GM18505 (cell line): Measurements from ENCODE around the gene GFOD1.

Experiments
- ATAC-seq: cut with Tn5 transposase; IDR thresholded peaks from one replicate; pipeline ENCODE4 v1.9.1; 2021; ENCODE audit not compliant: unreplicated experiment
- POLR2A ChIP-seq: IDR thresholded peaks from 4 replicates; pipeline ENCODE4 v1.6.1; 2011; ENCODE audit warnings: borderline replicate concordance; ENCODE audit not compliant: insufficient read depth, insufficient read length; ENCODE audit errors: extremely low read depth

GFOD1 gene

DNA sequence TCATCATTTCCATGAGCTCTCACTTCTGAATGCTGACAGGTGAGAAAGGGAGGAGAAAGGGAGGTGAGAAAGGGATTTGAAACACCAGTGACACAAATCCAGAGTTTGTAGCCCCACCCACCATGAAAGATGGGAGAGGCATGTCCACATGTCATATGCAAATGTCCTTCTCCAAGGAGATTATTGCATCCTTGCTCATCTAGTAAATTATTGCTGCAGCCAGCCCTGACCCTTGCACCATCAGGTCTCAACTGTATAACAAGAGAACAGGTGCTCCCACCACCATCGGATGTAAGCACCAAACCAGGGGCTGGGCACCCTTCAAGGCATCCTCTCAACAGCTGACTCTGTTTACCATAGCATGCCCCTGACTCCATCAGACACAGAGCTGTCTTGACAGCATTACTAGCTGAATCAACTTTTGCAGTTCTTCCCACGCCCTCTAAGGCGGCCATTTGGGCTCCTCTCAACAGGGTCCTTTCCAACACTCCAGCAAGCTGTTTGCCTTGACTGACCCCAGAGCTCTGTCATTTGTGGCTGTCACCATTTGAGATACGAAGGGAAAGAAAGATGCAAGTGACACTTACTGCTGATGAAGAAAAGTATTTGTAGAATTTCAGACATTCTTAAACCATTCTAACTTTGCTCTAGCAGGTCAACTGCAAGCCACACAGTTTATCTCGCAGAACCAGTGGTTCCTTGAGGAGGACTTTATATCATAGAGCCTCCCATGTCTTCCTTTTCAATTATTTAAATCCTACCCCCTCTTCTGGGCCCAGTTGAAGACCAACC, 14.2 kb downstream of the GFOD1 start:
- ATAC-seq = no peak
- no peak for TF ChIP-seq POLR2A

- no peak for TF ChIP-seq POLR2A
- ATAC-seq = no peak
Measured at GRCh38 chr6:13472099-13472498, 15.3 kb downstream of the GFOD1 start.

DNA sequence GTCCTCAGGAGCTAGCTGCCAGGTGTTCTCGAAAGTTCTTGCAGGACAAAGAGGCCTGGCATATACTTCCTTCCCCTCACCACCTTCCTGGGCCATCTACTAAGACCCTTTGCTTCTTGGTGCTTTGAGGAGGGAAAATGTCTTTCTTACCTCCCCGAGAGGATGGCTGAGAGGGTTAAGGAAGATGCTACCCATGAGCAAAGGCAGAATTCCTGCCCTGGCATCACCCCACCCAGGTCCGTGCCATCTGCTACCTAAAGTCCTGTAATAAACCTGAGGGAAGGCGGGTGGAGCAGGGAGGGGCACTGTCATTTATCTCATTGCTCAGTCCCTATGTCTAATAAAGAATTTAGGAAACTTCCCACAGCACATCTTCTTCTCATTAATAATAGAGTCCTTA, 16.2 kb downstream of the GFOD1 start:
- no peak for TF ChIP-seq POLR2A
- no peak for ATAC-seq

- no peak for TF ChIP-seq POLR2A
- no peak for ATAC-seq
Measured at GRCh38 chr6:13470238-13471140, 16.9 kb downstream of the GFOD1 start.

DNA sequence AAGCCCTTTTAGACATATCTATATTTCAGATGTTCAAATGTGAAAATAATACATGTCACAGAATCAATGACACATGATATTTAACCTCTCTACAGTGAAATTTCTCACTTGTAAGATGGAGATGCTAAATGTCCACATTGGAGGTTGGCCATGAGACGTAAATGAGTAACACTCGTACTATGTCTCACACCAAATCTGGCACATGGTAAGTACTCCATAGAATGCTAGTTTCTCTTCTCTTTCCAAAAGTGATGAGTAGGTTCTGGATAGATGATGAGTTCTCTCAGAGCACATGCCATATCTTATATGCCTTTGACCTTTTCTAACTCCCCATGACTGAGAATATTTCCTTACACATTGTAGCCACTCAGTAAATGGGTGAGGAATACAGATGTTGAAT, 17.7 kb downstream of the GFOD1 start:
- no peak for ATAC-seq

GRCh38 chr6:13468839-13469238, 18.6 kb downstream of the GFOD1 start:
- no peak for ATAC-seq
- no peak for TF ChIP-seq POLR2A

More for the DNA sequence above, 17.7 kb downstream of the GFOD1 start:
- no peak for TF ChIP-seq POLR2A

GRCh38 chr6:13467216-13467600, 20.2 kb downstream of the GFOD1 start:
- TF ChIP-seq POLR2A = no peak
- no peak for ATAC-seq

DNA sequence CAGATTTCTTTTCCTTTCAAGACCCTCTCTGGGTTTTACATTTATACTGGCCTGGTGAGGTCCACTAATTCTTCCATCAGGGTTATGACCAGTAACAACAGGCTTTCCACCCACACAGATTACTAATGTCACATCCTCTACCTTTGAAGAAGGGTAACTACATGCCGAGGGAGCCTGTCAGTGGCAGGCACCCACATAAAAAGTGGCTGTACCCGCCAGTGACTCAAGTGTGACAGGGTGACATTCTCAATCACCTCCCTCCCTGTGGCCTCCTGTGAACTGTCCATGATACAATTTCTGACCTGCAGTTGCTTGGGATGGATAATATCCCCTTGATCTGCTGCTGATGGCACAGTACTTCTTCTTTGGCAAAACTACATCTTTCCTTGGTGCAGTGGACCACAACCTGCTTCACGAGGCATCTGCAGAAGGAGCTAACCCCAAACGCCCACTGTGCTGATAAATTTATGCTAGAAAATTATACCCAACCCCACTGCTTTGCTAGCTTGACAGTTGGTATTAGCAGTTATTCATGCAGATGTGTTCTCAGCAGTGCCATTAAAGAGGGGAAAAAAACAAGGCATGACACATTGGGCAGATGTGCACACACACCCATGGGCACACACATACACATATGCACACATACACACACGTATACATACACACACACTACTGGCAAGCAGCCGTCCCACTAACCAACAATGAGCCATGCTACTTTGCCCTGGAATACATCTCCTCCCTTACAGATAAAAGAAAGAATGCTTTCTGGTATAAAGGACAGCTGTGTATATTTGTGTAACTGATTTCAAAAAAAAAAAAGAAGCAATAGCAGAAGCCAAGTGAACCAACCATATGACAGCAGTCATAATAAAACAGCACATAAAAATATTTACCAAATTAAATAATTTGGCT, 20.8 kb downstream of the GFOD1 start:
- peak; percentile 44 for ATAC-seq
- no peak for TF ChIP-seq POLR2A

DNA sequence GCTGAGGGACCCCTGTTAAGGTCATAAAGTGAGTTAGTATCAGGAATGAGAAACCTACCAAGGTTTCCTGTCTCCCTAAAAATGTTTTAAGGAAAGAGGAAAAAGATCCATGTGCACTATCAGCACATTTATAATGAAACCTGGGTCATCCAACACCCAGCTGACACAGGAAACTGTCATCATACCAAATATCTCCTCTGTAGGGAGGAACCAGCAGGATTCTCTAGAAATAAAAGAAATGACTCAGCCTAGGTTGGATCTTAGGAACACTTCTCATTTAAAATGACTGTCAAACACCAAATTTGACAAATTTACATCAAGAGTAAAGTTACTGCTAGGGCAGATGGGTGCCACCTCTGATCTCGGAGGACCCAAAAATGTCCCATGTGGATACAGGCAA, 21.7 kb downstream of the GFOD1 start:
- ATAC-seq = no peak
- no peak for TF ChIP-seq POLR2A

DNA sequence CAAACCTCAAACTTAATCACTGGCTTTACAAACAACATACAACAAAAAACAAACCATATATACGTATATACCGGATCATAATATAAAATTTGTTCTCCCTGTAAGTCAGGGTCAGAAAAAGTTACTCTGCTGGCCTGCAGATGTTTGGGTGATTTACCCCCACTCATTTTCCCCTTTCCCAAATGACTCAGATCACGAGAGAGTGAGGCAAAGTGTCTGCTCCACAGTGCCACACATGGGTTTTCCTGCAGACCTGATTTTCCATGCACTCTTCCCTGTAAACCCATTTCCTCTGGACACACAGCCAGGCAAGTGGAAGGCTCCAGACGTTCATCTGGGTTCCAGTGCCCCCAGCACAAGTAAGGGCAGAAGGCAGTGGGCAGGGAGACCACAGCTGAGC, 23.5 kb downstream of the GFOD1 start:
- TF ChIP-seq POLR2A = no peak
- no peak for ATAC-seq

- TF ChIP-seq POLR2A = no peak
Measured at GRCh38 chr6:13463328-13463717, 24.1 kb downstream of the GFOD1 start.

GRCh38 chr6:13462458-13463327, 24.7 kb downstream of the GFOD1 start:
- TF ChIP-seq POLR2A = no peak
- ATAC-seq = no peak

More at GRCh38 chr6:13463328-13463717, 24.1 kb downstream of the GFOD1 start:
- ATAC-seq = no peak
